NCI-H2029 treated with DMSO at 0.1 percent for 48 hours (cell line): ENCODE results near the gene CCNJL.

Experiments
- DNase-seq: peaks from one replicate; lab custom pipeline; 2025; lab: John Stamatoyannopoulos, UW

Gene CCNJL

DNA sequence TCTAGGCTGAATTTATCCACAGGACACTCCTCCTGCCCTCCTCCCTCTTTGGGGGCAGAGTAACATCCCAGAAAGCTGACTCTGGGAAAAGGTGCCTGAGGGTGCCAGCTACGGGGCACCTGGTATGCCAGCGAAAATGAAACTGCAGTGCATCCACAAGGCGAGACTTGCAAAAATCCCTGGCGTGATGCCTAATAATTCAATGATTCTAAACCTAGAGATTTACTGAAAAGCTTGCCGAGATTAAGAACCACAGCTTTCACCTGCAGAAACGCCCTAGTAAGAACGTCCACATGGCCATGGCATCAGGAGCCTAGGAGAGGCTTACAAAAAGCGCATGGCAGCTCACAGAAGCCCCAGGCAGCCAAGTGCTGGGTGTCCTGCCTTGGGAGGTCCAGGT lies 20.9 kb downstream of the CCNJL start:
- DNase-seq, result no peak

- DNase-seq, result no peak
Measured at GRCh38 chr5:160290751-160291150, 21.6 kb downstream of the CCNJL start.

DNA sequence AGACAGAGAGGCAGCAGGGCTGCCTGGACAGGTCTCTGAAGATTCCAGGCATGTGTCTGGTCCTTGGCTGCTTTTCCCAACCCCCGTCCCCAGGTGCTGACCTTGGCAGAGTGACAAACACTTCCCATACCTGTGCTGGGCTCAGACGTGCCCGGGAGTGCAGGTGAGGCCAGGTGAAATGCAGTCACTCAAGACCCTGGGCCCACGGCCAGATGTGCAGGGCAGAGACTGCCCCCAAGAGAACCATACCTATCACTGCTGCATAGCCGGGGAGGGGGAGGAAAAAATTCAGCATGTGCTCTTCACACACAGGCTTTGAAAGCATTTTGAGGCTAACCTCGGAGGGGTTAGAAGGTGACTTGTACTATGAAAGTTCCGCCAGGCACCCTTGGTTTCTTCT lies 22.6 kb downstream of the CCNJL start:
- DNase-seq, result peak; percentile 69

GRCh38 chr5:160289356-160289651 lies 23.1 kb downstream of the CCNJL start:
- no peak for DNase-seq

DNA sequence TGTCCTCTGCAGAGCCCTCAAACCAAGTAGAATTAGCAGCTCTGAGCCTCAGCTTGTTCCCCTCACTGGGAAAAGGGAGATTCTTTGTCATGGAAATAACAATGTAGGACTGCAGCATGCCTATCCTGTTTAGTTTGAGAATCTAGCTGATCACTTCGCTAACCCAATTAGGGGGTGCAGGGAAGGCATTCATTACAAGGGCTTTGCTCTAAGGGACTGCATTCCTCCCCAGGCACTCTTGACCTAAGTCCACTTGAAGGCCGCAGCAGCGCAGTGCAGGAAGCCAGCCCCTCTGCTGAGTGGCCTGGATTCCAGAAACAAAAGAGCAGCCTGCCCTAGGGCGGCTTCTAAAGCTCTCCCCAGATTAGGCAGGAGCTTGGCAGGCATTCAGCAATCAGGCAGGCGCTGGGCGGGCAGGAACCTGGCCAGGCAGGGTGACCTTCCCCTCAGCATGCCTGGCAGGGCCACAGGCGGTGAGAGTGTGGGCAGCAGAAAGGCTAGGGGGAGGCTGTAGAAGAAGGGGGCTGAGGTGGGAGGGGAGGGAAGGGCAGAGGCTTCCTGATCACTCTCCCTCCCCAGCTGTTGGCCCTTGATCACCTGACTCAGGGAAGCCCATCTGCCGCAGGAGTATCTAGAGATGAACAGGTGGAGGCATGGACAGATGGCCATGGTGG lies 24.8 kb downstream of the CCNJL start:
- peak; percentile 56 for DNase-seq

- no peak for DNase-seq
Measured at GRCh38 chr5:160286947-160287346, 25.4 kb downstream of the CCNJL start.

GRCh38 chr5:160285316-160285715 lies 27.0 kb downstream of the CCNJL start:
- no peak for DNase-seq

GRCh38 chr5:160284291-160284873 lies 28.0 kb downstream of the CCNJL start:
- no peak for DNase-seq

DNA sequence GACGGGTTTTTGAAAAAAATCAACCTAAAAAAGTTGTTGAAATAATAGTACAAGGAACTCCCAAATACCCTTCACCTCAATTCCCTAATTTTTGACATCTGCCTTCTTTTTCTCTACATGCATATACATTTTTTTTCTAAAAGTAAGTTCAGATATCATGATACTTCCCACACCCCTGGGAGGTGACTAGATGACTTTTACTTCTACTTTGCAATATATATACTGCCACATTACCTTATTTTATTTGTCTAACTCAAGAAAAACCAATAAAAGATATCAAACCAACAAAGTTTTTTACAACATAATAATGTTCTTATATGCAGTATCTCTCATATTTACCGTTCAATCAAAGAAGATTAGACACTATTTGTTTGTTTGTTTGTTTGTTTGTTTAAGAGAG lies 31.1 kb downstream of the CCNJL start:
- DNase-seq, result no peak

DNA sequence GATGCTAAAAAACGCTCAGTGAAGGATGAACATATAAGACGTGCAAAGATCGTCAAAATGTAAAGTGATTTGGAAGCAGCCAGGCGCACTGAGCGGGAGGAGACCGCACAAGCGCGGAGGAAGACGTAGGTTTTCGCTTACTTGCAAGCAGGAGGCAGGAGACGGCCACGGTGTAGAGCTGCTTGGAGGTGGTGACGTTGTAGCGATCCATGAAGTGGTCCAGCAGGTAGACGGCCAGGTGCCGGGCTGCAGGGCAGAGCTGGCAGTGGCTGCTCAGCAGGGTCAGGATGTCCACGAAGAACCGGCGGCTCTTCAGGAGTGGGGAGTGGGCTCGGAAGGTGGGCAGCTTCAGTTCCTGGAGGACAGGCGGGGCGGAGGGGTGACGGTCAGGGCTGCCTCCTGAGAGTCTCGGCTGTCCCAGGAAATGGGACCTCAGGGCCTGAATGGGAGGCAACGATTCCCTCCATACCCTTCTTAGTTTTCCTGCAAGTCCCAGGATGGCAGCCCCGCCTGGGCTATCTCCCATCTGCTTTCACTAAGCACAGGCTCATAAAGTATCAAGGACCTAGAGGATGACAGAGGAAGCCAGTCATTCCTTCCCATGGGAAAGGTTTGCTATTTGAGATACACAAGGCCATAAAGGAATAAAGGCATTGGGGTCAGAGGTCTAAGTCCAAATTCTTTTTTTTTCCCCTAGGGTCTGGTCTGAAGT lies 31.8 kb downstream of the CCNJL start:
- no peak for DNase-seq

GRCh38 chr5:160278343-160278742 lies 34.0 kb downstream of the CCNJL start:
- DNase-seq, result no peak

DNA sequence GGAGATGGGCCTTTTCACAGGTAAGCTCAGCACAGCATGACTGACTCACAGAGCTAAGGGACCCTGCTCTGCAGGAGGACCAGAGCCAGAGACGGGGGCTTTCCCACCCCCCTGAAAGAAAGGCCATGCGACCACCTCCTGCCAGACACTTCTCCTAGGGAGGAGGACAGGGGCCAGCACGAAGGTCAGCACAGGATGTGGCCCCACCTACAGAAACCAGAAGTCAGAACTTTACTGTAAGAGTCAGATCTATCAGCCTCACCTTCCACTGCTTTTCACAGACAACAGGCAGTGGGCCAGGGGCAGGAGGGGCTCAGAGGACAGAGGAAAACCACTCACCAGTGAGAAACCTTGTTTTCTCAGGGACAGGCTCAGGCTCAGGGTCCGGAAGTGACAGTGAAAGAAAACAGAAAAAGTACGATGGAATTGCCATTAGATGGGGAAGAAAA lies 37.9 kb downstream of the CCNJL start:
- DNase-seq, result no peak

GRCh38 chr5:160272889-160273288 lies 39.5 kb downstream of the CCNJL start:
- DNase-seq, result no peak

DNA sequence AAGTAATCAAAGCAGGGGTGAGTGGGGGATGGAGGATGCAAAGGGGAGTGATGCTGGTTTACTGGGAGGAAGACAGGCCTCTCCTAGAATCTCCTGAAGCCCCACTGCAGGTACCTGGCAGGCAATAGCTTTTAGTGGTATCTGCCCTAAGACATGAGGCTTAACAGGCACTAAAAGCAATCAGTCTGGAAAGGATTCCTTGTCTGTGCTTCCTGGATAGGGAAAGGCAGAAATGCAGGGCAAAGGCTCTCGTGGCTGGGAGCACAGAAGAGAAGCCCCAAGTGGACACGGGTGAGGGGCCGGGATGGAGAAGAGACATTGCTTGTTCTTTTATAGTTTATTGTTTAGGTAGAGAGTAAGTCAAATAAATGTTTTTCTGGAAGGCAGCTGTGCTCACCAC lies 40.1 kb downstream of the CCNJL start:
- no peak for DNase-seq

- DNase-seq, result no peak
Measured at GRCh38 chr5:160271836-160272235, 40.5 kb downstream of the CCNJL start.

GRCh38 chr5:160271396-160271795 lies 41.0 kb downstream of the CCNJL start:
- DNase-seq, result peak; percentile 57

- no peak for DNase-seq
Measured at GRCh38 chr5:160270704-160271103, 41.7 kb downstream of the CCNJL start.

- peak; percentile 9 for DNase-seq
Measured at GRCh38 chr5:160269017-160269416, 43.3 kb downstream of the CCNJL start.

DNA sequence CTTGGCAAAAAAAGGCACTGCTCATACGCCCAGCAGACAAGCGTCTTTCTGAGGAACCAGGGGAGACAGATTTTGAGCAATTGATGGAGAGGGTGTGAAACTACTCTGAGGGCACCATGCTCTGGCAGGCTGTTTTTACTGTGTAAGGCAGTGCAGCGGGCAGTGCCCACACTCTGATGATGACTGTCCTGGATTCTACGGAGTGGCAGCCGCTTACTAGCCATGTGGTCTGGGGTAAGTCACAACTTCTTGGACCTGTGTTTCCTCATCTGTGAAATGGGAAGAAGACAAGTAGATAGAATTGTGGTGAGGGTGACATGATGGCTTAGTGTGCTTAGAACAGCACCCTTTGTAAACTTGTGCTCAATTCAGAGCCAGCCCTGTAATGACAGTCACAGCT lies 44.2 kb downstream of the CCNJL start:
- DNase-seq, result no peak

- DNase-seq, result no peak
Measured at GRCh38 chr5:160266752-160267345, 45.5 kb downstream of the CCNJL start.

- no peak for DNase-seq
Measured at GRCh38 chr5:160266044-160266443, 46.3 kb downstream of the CCNJL start.

DNA sequence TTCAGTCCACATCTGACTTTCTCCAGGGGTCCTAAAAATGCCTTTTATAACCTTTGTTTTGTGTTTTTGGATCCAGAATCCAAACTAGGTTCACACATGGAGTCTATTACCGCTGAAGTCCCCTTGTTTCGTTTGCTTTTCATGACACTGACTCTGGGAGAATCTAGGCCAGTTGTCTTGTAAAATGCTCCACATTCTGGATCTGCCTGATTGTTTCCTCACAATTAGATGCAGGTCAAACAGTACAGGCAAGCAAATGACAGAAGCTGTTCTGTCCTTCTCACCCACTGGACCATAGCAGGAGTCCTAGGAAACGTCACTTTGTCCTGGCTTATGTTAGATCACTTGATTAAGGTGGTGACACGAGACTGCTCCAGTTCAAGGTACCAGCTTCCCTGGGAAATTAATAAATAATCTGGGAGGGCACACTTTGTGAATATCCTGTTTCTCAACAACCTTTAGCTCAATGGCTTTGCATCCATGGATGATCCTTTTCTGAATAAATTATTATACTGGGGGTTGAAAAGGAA lies 49.0 kb downstream of the CCNJL start:
- no peak for DNase-seq
